Measurements from ENCODE around the gene VASP.

VASP gene

DNA sequence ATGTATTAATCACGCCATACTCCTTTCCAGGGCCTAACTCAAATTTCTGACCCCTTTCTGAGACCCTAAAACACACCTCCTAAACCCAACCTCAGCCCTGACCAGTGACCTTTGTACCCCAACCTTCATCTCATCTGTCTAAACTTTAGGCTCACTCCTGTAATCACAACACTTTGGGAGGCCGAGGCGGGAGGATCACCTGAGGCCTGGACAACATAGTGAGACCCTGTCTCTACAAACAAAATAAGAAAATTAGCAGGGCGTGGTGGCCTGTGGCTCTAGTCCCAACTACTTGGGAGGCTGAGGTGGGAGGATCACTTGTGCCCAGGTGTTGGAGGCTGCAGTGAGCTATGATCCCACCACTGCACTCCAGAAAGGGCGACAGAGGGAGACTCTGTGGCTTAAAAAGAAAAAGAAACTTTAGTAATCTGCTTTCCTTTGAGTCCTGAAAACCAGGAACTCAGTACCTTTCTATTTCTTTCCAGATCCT is 15.1 kb upstream of the VASP start:
- no peak overlapping the region for H3K4me3 ChIP-seq (ENCODE audit: low read length)
- no peaks in the 10 kb centered on the region for H3K9me3 ChIP-seq (ENCODE audit: control insufficient read depth, low read length)
- no peaks in the 10 kb centered on the region for H3K36me3 ChIP-seq (ENCODE audit: control insufficient read depth, insufficient read depth, low read length)
- H3K4me1 ChIP-seq (ENCODE audit: control insufficient read depth, insufficient read depth, low read length): peaks cover 23% of the 10 kb centered on the region
- no peak overlapping the region for H3K9ac ChIP-seq (ENCODE audit: low read length)
- H3K27me3 ChIP-seq (ENCODE audit: control insufficient read depth, insufficient read depth, low read length): peaks cover 25% of the 10 kb centered on the region

DNA sequence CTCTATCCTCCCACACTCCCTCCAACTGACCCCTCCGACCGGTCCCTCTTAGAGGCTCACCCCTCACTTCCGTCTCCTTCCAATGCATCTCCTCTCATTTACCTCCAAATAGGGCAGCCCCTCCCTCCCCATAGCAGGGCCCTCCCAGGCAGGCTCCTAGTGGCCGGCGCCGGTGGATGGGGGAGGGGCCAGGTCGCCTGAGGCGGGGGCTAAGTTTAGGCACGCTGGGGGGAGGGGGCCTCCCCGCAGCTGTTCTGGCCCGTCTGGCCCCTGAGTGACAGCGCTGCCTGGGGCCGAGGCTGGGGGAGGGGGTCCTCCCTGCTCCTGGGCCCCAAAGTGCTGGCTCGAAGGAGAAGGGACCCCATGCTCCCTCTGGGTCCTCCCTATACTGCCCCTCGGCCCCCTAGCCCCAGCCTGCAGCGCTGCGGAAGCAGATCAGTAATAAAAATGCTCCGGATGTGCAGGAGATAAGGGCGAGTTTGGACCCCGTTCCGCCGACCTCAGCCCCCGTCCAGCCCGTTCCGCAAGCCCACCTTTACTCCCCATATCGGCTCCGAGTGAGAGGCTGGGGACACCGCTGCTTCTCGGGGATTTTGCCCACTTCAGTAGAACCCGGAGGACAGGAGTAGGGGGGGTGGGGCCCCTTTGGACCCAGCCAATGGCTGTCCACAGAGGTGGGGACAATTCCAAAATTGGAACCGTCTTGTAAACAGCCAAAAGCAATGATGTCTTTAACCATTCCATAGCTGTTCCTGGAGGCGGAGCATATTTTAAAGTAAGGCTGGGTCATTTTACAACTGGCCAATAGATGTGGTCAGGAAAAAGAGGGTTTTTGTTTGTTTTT is 14.4 kb upstream of the VASP start:
- Histone ChIP-seq H3K9ac (ENCODE audit: low read length) (peak overlapping the region; percentile 53), H3K36me3 (ENCODE audit: control insufficient read depth, insufficient read depth, low read length) (no peaks in the 10 kb centered on the region), H3K4me3 (ENCODE audit: low read length) (peak overlapping the region; percentile 41), H3K9me3 (ENCODE audit: control insufficient read depth, low read length) (no peaks in the 10 kb centered on the region), H3K27me3 (ENCODE audit: control insufficient read depth, insufficient read depth, low read length) (peaks cover 25% of the 10 kb centered on the region), H3K4me1 (ENCODE audit: control insufficient read depth, insufficient read depth, low read length) (peaks cover 28% of the 10 kb centered on the region)

DNA sequence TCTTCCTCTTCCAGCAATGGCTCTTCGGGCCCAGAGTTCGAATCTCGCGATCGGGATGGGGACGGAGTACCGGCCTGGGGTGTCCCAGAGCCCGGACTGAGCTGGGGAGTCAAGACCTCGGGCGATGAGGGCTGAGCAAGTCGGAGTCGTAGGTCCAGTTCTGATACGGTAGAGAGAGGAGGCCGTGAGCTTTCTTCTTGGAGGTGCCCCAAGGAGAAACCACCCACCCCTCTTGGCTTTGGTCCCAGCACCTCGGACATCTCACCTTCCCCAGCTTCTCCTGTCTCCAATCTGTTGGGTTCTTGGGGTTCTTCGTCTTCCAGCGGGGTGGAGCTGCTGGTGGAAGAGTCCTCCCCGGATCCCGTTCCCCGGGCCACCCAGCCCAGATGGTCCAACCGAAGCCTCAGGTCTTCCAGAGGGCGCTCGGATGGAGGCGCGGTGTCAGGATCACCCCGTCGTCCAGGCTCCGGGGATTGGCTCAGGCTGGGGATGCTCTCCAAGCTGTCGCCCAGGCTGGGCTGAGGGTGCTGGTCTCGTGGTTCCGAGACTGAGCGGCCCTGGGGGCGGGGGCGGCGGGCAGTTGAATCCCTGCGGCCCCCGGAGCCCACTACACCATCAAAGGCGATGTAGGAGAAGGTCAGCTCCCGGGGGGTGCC is 12.9 kb upstream of the VASP start:
- no peaks in the 10 kb centered on the region for H3K9me3 ChIP-seq (ENCODE audit: control insufficient read depth, low read length)
- H3K9ac ChIP-seq (ENCODE audit: low read length): no peak overlapping the region
- no peaks in the 10 kb centered on the region for H3K36me3 ChIP-seq (ENCODE audit: control insufficient read depth, insufficient read depth, low read length)
- peaks cover 37% of the 10 kb centered on the region for H3K27me3 ChIP-seq (ENCODE audit: control insufficient read depth, insufficient read depth, low read length)
- no peak overlapping the region for H3K4me3 ChIP-seq (ENCODE audit: low read length)
- peaks cover 43% of the 10 kb centered on the region for H3K4me1 ChIP-seq (ENCODE audit: control insufficient read depth, insufficient read depth, low read length)

DNA sequence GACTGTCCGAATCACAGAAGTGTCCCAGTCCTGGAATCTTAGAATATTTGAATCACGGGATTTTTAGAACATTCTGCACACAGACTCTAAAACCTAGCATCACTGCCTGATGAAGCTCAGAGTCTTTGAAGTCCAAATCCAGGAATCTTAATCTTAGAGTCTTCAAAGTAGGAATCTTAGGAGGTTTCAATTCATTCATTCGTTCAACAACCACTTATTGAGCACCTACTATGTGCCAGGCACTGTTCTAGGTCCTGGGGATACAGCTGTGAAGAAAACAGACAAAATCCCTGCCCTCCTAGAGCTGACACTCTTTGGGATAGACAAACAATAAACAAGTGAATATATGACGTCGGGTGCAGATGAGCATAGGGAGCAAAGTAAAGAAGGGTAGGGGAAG is 12.1 kb upstream of the VASP start:
- Histone ChIP-seq H3K9me3 (ENCODE audit: control insufficient read depth, low read length) (no peaks in the 10 kb centered on the region), H3K36me3 (ENCODE audit: control insufficient read depth, insufficient read depth, low read length) (no peaks in the 10 kb centered on the region), H3K4me3 (ENCODE audit: low read length) (no peak overlapping the region), H3K4me1 (ENCODE audit: control insufficient read depth, insufficient read depth, low read length) (peaks cover 48% of the 10 kb centered on the region), H3K27me3 (ENCODE audit: control insufficient read depth, insufficient read depth, low read length) (peaks cover 37% of the 10 kb centered on the region), H3K9ac (ENCODE audit: low read length) (no peak overlapping the region)

DNA sequence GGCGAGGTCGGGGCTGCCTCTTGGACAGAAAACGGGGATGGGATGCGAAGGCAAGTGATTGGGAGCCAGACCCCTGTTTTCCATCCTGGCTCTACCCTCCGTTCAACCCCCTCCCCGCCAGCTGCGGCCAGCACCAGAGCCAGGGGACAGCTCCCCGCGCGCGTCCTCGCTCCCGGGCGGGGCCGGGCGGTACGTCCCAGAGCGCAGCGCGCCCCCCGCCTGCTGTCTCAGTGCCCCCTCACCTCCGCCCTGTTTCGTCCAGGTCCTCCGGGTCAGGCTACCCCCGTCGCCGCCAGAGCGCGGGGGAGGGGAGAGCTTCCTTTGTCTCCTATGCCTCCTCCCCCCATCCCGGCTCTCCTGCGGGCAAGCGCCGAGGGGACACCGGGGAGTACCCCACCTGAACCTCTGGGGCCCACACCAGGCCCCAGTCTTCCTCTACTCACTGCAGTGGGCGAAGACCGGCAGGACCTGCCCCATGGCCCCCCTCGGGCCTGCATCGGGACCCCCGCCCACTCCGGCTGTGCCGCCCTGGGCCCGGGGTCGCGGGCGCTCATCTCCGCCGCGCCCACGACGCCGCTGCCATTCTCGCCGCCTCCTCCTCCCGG is 10.8 kb upstream of the VASP start:
- peak overlapping the region; percentile 39 for H3K9ac ChIP-seq (ENCODE audit: low read length)
- peaks cover 37% of the 10 kb centered on the region for H3K27me3 ChIP-seq (ENCODE audit: control insufficient read depth, insufficient read depth, low read length)
- no peaks in the 10 kb centered on the region for H3K36me3 ChIP-seq (ENCODE audit: control insufficient read depth, insufficient read depth, low read length)
- peak overlapping the region; percentile 50 for H3K4me3 ChIP-seq (ENCODE audit: low read length)
- H3K9me3 ChIP-seq (ENCODE audit: control insufficient read depth, low read length): no peaks in the 10 kb centered on the region
- peaks cover 48% of the 10 kb centered on the region for H3K4me1 ChIP-seq (ENCODE audit: control insufficient read depth, insufficient read depth, low read length)

DNA sequence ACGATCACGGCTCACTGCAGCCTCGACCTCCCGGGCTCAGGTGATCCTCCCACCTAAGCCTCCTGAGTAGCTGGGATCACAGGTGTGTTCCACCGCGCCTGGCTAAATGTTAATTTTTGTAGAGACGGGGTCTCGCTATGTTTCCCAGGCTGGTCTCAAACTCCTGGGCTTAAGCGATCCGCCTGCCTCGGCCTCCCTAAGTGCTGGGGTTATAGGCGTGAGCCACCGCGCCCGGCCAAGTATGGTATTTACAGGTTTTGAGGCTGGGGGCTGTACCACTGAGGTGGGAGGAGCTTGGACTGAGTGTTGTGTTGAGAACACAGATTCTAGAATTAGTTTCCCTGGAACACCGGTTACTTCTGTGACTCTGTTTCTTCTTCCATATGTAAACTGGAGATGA is 9.5 kb upstream of the VASP start:
- no peaks in the 10 kb centered on the region for H3K9me3 ChIP-seq (ENCODE audit: control insufficient read depth, low read length)
- H3K4me3 ChIP-seq (ENCODE audit: low read length): no peak overlapping the region
- H3K9ac ChIP-seq (ENCODE audit: low read length): no peak overlapping the region
- H3K36me3 ChIP-seq (ENCODE audit: control insufficient read depth, insufficient read depth, low read length): no peaks in the 10 kb centered on the region
- H3K4me1 ChIP-seq (ENCODE audit: control insufficient read depth, insufficient read depth, low read length): peaks cover 39% of the 10 kb centered on the region
- H3K27me3 ChIP-seq (ENCODE audit: control insufficient read depth, insufficient read depth, low read length): peaks cover 35% of the 10 kb centered on the region

DNA sequence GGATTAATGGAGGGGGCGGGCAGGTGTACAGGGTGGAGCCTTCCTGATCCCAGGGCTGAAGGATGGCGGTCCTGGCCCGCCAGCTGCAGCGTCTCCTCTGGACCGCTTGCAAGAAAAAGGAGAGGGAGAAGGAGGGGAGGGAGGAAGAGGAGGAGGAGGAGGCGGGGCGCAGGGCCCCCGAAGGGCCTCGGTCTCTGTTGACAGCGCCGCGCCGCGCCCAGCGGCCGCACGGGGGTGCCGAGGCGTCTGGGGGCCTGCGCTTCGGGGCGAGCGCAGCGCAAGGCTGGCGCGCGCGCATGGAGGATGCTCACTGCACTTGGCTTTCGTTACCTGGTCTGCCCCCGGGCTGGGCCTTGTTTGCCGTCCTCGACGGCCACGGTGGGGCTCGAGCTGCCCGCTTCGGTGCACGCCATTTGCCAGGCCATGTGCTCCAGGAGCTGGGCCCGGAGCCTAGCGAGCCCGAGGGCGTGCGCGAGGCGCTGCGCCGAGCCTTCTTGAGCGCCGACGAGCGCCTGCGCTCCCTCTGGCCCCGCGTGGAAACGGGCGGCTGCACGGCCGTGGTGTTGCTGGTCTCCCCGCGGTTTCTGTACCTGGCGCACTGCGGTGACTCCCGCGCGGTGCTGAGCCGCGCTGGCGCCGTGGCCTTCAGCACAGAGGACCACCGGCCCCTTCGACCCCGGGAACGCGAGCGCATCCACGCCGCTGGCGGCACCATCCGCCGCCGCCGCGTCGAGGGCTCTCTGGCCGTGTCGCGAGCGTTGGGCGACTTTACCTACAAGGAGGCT is 8.7 kb upstream of the VASP start, which contains the start of gene PPM1N:
Gene PPM1N (plus strand): TSS at position 33 of the 785 bp plus-strand sequence. CDS start 30 bp downstream, at position 63.
- peaks cover 31% of the 10 kb centered on the region for H3K27me3 ChIP-seq (ENCODE audit: control insufficient read depth, insufficient read depth, low read length)
- peak within 1 kb of the TSS; percentile 34 for H3K4me3 ChIP-seq (ENCODE audit: low read length)
- no peak within 1 kb of the TSS for H3K9ac ChIP-seq (ENCODE audit: low read length)
- no peaks in the 10 kb centered on the region for H3K36me3 ChIP-seq (ENCODE audit: control insufficient read depth, insufficient read depth, low read length)
- no peaks in the 10 kb centered on the region for H3K9me3 ChIP-seq (ENCODE audit: control insufficient read depth, low read length)
- H3K4me1 ChIP-seq (ENCODE audit: control insufficient read depth, insufficient read depth, low read length): peaks cover 31% of the 10 kb centered on the region

DNA sequence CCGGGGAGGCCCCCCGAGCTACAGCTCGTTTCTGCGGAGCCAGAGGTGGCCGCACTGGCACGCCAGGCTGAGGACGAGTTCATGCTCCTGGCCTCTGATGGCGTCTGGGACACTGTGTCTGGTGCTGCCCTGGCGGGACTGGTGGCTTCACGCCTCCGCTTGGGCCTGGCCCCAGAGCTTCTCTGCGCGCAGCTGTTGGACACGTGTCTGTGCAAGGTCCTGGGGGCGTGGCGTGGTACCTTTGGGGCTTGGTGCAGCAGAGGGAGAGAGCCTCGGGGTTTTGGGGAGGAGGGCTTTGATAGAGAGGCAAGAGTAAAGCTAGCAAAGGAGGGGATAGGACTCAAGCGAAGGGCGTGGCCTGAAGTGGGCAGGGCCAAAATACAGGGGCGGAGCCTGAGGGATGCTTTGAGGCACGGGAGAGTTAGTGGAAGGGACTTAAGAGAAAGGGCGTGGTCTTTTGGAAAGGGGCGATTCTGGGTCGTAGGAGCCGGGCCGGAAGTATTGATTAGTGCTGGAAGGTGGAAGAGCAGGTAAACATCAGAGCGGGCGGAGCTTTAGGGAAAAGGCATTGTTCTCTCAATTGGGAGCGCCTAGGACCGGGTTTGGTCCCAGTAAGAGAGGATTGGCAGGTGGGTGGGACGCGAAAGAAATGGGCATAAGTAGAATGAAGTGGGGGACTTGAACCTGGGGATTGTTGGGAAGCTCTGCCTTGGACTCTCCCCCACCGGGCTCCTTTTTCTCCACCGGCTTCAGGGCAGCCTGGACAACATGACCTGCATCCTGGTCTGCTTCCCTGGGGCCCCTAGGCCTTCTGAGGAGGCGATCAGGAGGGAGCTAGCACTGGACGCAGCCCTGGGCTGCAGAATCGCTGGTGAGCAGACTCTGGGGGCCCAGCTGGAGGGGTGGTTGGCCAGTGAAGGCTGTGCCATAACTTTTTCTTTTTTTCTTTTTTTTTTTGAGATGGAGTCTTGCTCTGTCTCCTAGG is 7.8 kb upstream of the VASP start:
- no peak overlapping the region for H3K9ac ChIP-seq (ENCODE audit: low read length)
- H3K9me3 ChIP-seq (ENCODE audit: control insufficient read depth, low read length): no peaks in the 10 kb centered on the region
- H3K4me3 ChIP-seq (ENCODE audit: low read length): no peak overlapping the region
- H3K4me1 ChIP-seq (ENCODE audit: control insufficient read depth, insufficient read depth, low read length): peaks cover 31% of the 10 kb centered on the region
- H3K36me3 ChIP-seq (ENCODE audit: control insufficient read depth, insufficient read depth, low read length): no peaks in the 10 kb centered on the region
- peaks cover 26% of the 10 kb centered on the region for H3K27me3 ChIP-seq (ENCODE audit: control insufficient read depth, insufficient read depth, low read length)

DNA sequence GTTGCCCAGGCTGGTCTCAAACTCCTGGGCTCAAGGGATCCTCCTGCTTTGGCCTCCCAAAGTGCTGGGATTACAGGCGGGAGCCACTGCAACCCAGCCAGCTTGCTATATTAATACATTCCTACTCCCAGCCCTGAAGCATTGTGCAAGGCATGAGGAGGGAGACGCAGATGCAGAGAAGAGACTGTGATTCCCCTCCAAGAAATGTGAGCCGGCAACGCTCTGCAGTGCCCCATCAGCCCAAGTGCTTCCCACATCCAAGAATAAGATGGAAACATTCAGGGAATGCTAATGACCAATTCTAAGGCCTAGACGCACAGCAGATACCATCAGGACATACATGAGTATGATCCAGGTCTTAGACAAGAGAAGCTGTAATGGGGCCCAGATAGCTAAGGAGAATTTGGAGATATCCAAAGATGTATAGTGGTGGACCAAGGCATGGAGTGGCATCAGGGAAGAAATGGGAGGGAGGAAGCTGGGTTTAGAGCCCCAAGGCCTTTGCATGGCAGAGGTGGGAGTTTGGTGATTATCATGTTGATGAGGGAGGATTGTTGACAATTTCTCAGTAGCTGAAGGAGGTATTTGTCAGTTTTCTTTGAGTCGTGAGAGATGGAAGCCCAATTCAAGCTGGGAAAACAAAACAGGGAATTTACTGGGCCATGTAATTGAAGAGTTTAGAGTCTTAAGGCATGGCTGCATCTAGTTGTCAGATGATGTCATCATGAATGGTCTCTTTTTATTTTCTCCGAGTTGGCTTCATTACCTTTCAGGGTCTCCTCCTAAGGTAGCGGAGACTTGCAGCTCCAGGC is 6.2 kb upstream of the VASP start:
- H3K36me3 ChIP-seq (ENCODE audit: control insufficient read depth, insufficient read depth, low read length): no peaks in the 10 kb centered on the region
- H3K4me1 ChIP-seq (ENCODE audit: control insufficient read depth, insufficient read depth, low read length): peaks cover 44% of the 10 kb centered on the region
- no peak overlapping the region for H3K9ac ChIP-seq (ENCODE audit: low read length)
- H3K9me3 ChIP-seq (ENCODE audit: control insufficient read depth, low read length): no peaks in the 10 kb centered on the region
- no peak overlapping the region for H3K4me3 ChIP-seq (ENCODE audit: low read length)
- H3K27me3 ChIP-seq (ENCODE audit: control insufficient read depth, insufficient read depth, low read length): peaks cover 17% of the 10 kb centered on the region

DNA sequence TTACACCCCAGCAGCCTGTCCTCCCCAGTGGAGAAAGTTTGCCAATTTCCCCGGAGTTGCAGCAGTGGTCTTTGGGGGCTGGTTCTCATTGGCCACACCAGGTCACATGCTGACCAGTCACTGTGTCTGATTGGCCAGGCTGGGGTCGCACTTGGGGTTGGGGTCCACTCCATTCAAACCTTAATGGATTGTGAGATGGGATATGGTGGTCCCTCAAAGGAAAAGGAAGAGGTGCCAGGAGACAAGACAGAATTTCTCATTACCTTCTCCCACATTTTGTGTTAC is 5.6 kb upstream of the VASP start:
- Histone ChIP-seq H3K9me3 (ENCODE audit: control insufficient read depth, low read length) (no peaks in the 10 kb centered on the region), H3K27me3 (ENCODE audit: control insufficient read depth, insufficient read depth, low read length) (peaks cover 12% of the 10 kb centered on the region), H3K4me1 (ENCODE audit: control insufficient read depth, insufficient read depth, low read length) (peaks cover 42% of the 10 kb centered on the region)

More for the DNA sequence above, 5.6 kb upstream of the VASP start:
- no peak overlapping the region for H3K9ac ChIP-seq (ENCODE audit: low read length)
- no peak overlapping the region for H3K4me3 ChIP-seq (ENCODE audit: low read length)
- no peaks in the 10 kb centered on the region for H3K36me3 ChIP-seq (ENCODE audit: control insufficient read depth, insufficient read depth, low read length)
